GM18858 (cell line): ENCODE data around the gene DUSP28.
"Not testable (repeated sequence)": the region's sequence is repeated elsewhere in the genome, so short reads cannot be mapped to it uniquely, and the experiment has no call there.

Experiments used
- ATAC-seq: cut with Tn5 transposase; IDR thresholded peaks from one replicate; pipeline ENCODE4 v1.9.1; 2021; ENCODE audit not compliant: unreplicated experiment

DUSP28 gene

GRCh38 chr2:240560084-240560479 is at the start of gene DUSP28:
TSS of gene DUSP28 (plus strand) at chr2:240560357. CDS start at chr2:240560685, 328 bp downstream.
- peak; percentile 30 for ATAC-seq

- ATAC-seq, result no peak
These were observed 49.5 kb upstream of the DUSP28 start for GRCh38 chr2:240510513-240511210.

- no peak for ATAC-seq
These were observed 48.6 kb upstream of the DUSP28 start for GRCh38 chr2:240511351-240512108.

- no peak for ATAC-seq
These were observed 48.1 kb upstream of the DUSP28 start for GRCh38 chr2:240512109-240512485.

GRCh38 chr2:240512666-240513535 is 47.3 kb upstream of the DUSP28 start:
- ATAC-seq, result no peak

- ATAC-seq, result peak; percentile 86
These were observed 46.4 kb upstream of the DUSP28 start for GRCh38 chr2:240513549-240514287.

- no peak for ATAC-seq
These were observed 45.5 kb upstream of the DUSP28 start for GRCh38 chr2:240514631-240515030.

- ATAC-seq, result no peak
These were observed 42.8 kb upstream of the DUSP28 start for GRCh38 chr2:240517342-240517741.

- ATAC-seq, result no peak
These were observed 41.2 kb upstream of the DUSP28 start for GRCh38 chr2:240518981-240519380.

- no peak for ATAC-seq
These were observed 40.6 kb upstream of the DUSP28 start for GRCh38 chr2:240519396-240520129.

- no peak for ATAC-seq
These were observed 39.8 kb upstream of the DUSP28 start for GRCh38 chr2:240520130-240520973.

GRCh38 chr2:240520974-240521350 is 39.2 kb upstream of the DUSP28 start:
- no peak for ATAC-seq

GRCh38 chr2:240521885-240522284 is 38.3 kb upstream of the DUSP28 start:
- not testable (repeated sequence) for ATAC-seq

- no peak for ATAC-seq
These were observed 37.8 kb upstream of the DUSP28 start for GRCh38 chr2:240522406-240522805.

- no peak for ATAC-seq
These were observed 36.5 kb upstream of the DUSP28 start for GRCh38 chr2:240523451-240524281.

- ATAC-seq, result no peak
These were observed 35.0 kb upstream of the DUSP28 start for GRCh38 chr2:240524963-240525718.

GRCh38 chr2:240525802-240526201 is 34.4 kb upstream of the DUSP28 start:
- ATAC-seq, result no peak

- no peak for ATAC-seq
These were observed 33.6 kb upstream of the DUSP28 start for GRCh38 chr2:240526521-240526920.
